ENCODE results near the gene SLC29A4.
A peak's percentile ranks its signal among the peaks of the same experiment; 100 is the strongest.

Gene SLC29A4

DNA sequence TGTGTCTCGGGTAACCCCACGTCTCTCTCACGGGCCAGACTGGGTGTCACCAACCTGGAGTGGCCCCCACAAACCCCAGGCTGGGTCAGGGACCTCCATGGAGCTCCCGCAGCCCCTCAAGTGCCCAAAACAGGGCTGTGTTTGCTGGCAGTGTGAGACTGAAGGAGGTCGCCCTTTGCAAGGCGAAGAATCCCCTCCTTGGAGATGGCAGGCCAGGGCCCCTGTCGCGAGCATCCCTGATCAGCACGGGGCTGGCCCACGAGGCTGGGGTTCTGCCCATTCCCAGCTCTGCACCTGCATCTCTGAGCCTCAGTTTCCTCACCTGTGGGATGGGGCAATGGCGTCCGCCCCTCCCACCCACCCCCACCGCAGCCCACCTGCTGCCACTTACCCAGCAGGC is 62.4 kb downstream of the SLC29A4 start:
- H3K4me1 ChIP-seq (ENCODE audit: insufficient read depth, insufficient read length) = peaks cover 19% of the 10 kb centered on the region
- no peak overlapping the region for H3K9ac ChIP-seq (ENCODE audit: insufficient read length, low read depth)
- peaks cover 17% of the 10 kb centered on the region; the same call in 1 of the 2 replicates for H3K9me3 ChIP-seq (ENCODE audit: insufficient read depth, low read length)
- no peak overlapping the region for H3K4me3 ChIP-seq (ENCODE audit: insufficient read length, low read depth)
- H3K36me3 ChIP-seq (ENCODE audit: insufficient read depth, insufficient read length, low read length) = peaks cover 12% of the 10 kb centered on the region
- DNase-seq (ENCODE audit: low read depth, low spot score) = no peak
- no peaks in the 10 kb centered on the region for H3K27me3 ChIP-seq (ENCODE audit: insufficient read depth, insufficient read length)
- TF ChIP-seq SUZ12 (IDR thresholded peaks at IDR 0.05; ENCODE audit: extremely low read depth, insufficient read depth, insufficient read length) (no peak), YY1 (IDR thresholded peaks at IDR 0.05; ENCODE audit: insufficient read depth, insufficient read length) (no peak), ZNF274 (IDR thresholded peaks at IDR 0.05; ENCODE audit: low read depth, low read length) (no peak)

DNA sequence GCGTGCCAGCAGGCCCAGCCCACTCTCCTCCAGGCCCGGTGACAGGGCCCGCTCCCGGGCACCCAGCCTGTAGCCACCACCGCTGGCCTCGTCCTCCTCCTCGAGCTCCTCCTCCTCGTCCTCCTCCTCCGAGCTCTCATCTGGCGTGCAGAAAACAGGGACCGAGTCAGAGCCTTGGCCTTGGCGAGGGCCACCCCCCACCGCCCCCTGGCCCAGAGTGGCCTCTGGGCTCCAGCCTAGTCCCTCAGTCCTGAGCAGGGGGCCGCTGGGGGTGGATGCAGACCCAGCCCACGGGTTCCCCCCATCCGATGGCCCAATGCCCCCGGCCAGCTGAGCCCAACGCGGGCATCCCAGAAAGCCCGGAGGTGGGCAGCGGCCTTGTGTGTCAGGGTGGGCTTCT is 62.9 kb downstream of the SLC29A4 start:
- Histone ChIP-seq H3K4me1 (ENCODE audit: insufficient read depth, insufficient read length) (peaks cover 19% of the 10 kb centered on the region), H3K36me3 (ENCODE audit: insufficient read depth, insufficient read length, low read length) (peaks cover 12% of the 10 kb centered on the region), H3K27me3 (ENCODE audit: insufficient read depth, insufficient read length) (no peaks in the 10 kb centered on the region), H3K9me3 (ENCODE audit: insufficient read depth, low read length) (peaks cover 17% of the 10 kb centered on the region; the same call in 1 of the 2 replicates), H3K9ac (ENCODE audit: insufficient read length, low read depth) (no peak overlapping the region), H3K4me3 (ENCODE audit: insufficient read length, low read depth) (no peak overlapping the region)
- no peak for DNase-seq (ENCODE audit: low read depth, low spot score)
- TF ChIP-seq ZNF274 (IDR thresholded peaks at IDR 0.05; ENCODE audit: low read depth, low read length) (no peak), YY1 (IDR thresholded peaks at IDR 0.05; ENCODE audit: insufficient read depth, insufficient read length) (no peak), SUZ12 (IDR thresholded peaks at IDR 0.05; ENCODE audit: extremely low read depth, insufficient read depth, insufficient read length) (no peak)

DNA sequence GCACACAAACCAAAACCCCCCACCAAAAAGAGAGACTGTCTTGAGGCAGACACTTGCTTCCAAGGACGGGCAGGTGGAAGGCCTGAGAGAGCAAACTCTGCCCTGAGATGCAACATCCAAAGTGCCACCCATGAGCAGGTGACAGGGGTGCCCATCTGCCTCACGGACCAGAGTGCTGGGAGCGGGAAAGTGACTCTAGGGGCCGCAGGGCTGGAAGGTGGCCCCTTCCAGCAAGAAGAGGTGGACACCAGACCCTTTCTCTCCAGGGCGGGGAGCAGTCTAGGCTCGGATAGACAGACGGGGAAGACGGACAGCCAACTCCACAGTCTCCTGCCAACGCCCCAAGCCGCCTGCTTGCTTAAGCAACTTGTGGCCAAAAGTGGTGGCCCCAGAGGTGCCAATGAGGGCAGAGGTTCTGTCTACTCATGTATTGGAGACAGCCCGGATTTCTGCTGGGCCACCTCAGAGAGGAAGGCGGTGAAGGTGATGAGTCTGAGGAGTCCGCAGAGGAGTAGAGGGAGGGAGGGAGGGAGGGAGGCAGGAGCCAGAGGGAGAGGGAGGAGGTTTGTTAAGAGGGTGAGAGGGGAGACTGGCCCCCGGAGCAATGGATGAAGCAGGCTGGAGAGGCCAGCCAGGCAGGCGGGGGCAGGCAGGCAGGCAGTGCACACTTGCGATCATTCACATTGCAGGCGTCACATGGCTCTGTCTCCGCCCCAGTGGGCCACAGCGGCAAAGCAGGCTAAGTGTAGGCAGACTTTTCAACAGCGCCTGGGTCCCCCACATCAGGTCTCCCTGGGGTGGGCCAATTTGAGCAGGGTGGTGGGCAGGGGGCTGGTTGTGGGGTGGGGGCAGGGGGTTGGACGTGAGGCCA is 65.6 kb downstream of the SLC29A4 start:
- TF ChIP-seq SUZ12 (IDR thresholded peaks at IDR 0.05; ENCODE audit: extremely low read depth, insufficient read depth, insufficient read length) (no peak), YY1 (IDR thresholded peaks at IDR 0.05; ENCODE audit: insufficient read depth, insufficient read length) (no peak), ZNF274 (IDR thresholded peaks at IDR 0.05; ENCODE audit: low read depth, low read length) (no peak)
- no peak for DNase-seq (ENCODE audit: low read depth, low spot score)
- Histone ChIP-seq H3K9ac (ENCODE audit: insufficient read length, low read depth) (peak overlapping the region; percentile 16), H3K36me3 (ENCODE audit: insufficient read depth, insufficient read length, low read length) (peaks cover 11% of the 10 kb centered on the region), H3K9me3 (ENCODE audit: insufficient read depth, low read length) (peaks cover 14% of the 10 kb centered on the region; the same call in 1 of the 2 replicates), H3K4me3 (ENCODE audit: insufficient read length, low read depth) (no peak overlapping the region), H3K4me1 (ENCODE audit: insufficient read depth, insufficient read length) (peaks cover 28% of the 10 kb centered on the region), H3K27me3 (ENCODE audit: insufficient read depth, insufficient read length) (peaks cover 13% of the 10 kb centered on the region)

DNA sequence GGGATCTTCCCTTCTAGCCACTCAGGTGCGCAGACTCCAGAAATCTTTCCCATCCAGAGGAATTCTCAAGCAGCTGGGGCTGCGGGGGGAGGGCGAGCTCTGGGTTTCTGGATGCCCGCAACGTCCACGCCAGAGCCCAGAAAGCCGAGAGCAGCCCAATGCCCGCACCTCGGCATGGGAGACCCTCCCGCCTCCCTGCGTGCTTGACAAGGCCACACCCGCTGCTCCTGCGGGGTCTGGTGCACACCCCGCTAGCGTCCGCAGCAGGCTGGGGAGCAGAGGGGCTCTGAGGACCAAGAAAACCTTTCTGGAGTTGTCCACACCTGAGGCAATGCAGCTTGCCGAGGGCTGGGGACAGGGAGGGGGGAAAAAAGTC is 66.2 kb downstream of the SLC29A4 start:
- Histone ChIP-seq H3K4me1 (ENCODE audit: insufficient read depth, insufficient read length) (peaks cover 28% of the 10 kb centered on the region), H3K36me3 (ENCODE audit: insufficient read depth, insufficient read length, low read length) (peaks cover 7% of the 10 kb centered on the region), H3K4me3 (ENCODE audit: insufficient read length, low read depth) (no peak overlapping the region), H3K27me3 (ENCODE audit: insufficient read depth, insufficient read length) (peaks cover 13% of the 10 kb centered on the region), H3K9me3 (ENCODE audit: insufficient read depth, low read length) (peaks cover 8% of the 10 kb centered on the region; the same call in 1 of the 2 replicates), H3K9ac (ENCODE audit: insufficient read length, low read depth) (no peak overlapping the region)
- DNase-seq (ENCODE audit: low read depth, low spot score) = no peak
- TF ChIP-seq SUZ12 (IDR thresholded peaks at IDR 0.05; ENCODE audit: extremely low read depth, insufficient read depth, insufficient read length) (no peak), ZNF274 (IDR thresholded peaks at IDR 0.05; ENCODE audit: low read depth, low read length) (no peak), YY1 (IDR thresholded peaks at IDR 0.05; ENCODE audit: insufficient read depth, insufficient read length) (no peak)

DNA sequence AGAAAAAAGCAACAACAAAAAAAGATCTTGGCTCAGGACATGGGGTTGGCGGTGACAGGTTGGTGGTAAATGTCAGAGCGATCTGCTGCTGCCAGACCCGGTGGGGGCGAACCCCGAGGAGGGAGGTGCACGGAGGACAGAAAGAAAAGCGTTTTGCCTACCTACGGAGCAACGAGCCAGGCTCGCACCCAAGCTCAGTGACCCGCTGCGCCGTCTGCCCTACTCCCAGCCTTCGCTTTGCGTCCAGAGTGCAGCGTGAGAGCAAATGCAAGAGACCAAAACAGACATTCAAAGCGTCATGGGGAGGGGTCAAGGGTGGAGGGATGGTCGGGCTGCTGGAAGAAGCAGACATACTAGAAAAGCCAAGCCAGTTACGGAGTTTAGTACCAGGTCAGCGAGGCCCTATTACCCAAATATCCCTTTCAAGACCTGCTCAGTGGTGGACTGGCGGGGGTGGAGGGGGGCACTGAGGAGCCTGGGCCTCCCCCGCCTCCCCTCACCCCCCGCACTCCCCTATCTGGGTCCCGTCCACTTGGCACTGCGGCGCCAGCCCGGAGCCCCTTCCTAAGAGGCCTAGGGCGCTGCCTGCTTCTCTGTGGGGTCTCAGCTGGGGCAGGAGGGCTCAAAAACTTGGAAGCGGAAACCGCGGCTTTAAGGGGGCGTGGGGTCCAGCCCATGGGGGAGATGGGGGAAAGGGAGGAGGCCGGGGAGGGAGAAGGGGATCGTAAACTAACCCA is 66.9 kb downstream of the SLC29A4 start:
- H3K27me3 ChIP-seq (ENCODE audit: insufficient read depth, insufficient read length) = peaks cover 13% of the 10 kb centered on the region
- no peak overlapping the region for H3K9ac ChIP-seq (ENCODE audit: insufficient read length, low read depth)
- peaks cover 2% of the 10 kb centered on the region; the same call in 1 of the 2 replicates for H3K9me3 ChIP-seq (ENCODE audit: insufficient read depth, low read length)
- DNase-seq (ENCODE audit: low read depth, low spot score) = no peak
- H3K36me3 ChIP-seq (ENCODE audit: insufficient read depth, insufficient read length, low read length) = peaks cover 2% of the 10 kb centered on the region
- no peak overlapping the region for H3K4me3 ChIP-seq (ENCODE audit: insufficient read length, low read depth)
- TF ChIP-seq ZNF274 (IDR thresholded peaks at IDR 0.05; ENCODE audit: low read depth, low read length) = no peak
- no peak for TF ChIP-seq YY1 (IDR thresholded peaks at IDR 0.05; ENCODE audit: insufficient read depth, insufficient read length)
- TF ChIP-seq SUZ12 (IDR thresholded peaks at IDR 0.05; ENCODE audit: extremely low read depth, insufficient read depth, insufficient read length) = no peak
- peaks cover 28% of the 10 kb centered on the region for H3K4me1 ChIP-seq (ENCODE audit: insufficient read depth, insufficient read length)

DNA sequence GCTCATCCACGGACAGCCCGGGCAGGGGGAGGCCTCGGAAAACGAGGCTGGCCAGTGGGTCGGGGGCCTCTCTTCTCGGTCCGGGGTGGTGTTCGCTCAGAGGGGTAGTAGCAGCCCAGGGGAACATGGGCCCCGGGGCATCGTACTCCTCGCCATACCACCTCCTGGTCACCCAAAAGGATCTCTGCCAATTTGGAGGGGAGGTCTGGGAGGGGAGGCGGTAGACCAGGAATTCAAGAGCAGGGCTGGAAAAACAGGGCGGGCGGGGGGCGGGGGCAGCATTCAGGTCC is 67.4 kb downstream of the SLC29A4 start:
- Histone ChIP-seq H3K27me3 (ENCODE audit: insufficient read depth, insufficient read length) (peaks cover 13% of the 10 kb centered on the region), H3K36me3 (ENCODE audit: insufficient read depth, insufficient read length, low read length) (peaks cover 2% of the 10 kb centered on the region), H3K4me1 (ENCODE audit: insufficient read depth, insufficient read length) (peaks cover 30% of the 10 kb centered on the region), H3K4me3 (ENCODE audit: insufficient read length, low read depth) (no peak overlapping the region), H3K9ac (ENCODE audit: insufficient read length, low read depth) (no peak overlapping the region), H3K9me3 (ENCODE audit: insufficient read depth, low read length) (no peaks in the 10 kb centered on the region)
- TF ChIP-seq ZNF274 (IDR thresholded peaks at IDR 0.05; ENCODE audit: low read depth, low read length) (no peak), YY1 (IDR thresholded peaks at IDR 0.05; ENCODE audit: insufficient read depth, insufficient read length) (no peak), SUZ12 (IDR thresholded peaks at IDR 0.05; ENCODE audit: extremely low read depth, insufficient read depth, insufficient read length) (no peak)
- DNase-seq (ENCODE audit: low read depth, low spot score) = no peak
